ENCODE measurements around the gene YWHAH. TPM values are rescaled to one million over a fixed set of nuclear protein-coding genes. Genes with fewer than 3 reads are reported as not detected.
A peak's percentile ranks its signal among the peaks of the same experiment; 100 is the strongest.

YWHAH gene
- total and polyA plus RNA-seq, 8 donors = 20.5 to 284 (median 88.5) TPM

DNA sequence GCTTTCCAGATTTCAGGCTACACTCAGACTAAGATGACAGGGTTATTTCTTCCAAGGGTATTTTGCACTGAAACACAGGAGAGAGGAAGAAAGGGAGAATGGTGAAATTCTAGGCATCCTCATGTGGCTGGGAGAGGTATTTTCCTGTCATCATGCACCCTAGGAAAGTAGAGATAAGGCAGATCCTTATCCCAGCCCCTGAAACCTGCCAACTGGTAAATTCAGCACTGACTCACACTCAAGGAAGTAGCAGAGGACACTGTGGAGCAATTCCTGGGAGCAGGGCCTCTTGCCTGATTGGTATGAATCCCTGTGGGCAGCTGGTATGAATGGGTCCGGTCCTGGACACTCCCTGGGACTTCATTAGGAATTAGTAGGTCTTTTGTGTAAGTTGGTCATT lies 61.1 kb downstream of the YWHAH start:
- TF ChIP-seq POLR2AphosphoS5 (IDR thresholded peaks at IDR 0.05) (peak in 1 of 3 donors; percentile 51), POLR2A (IDR thresholded peaks at IDR 0.05) (no peak)
- Histone ChIP-seq H3K36me3 (no peaks in the 10 kb centered on the region), H3K4me3 (no peak overlapping the region), H3K27me3 (no peaks in the 10 kb centered on the region), H3K4me1 (no peaks in the 10 kb centered on the region), H3K27ac (no peak overlapping the region), H3K9me3 (no peaks in the 10 kb centered on the region)
- WGBS, 5 donors = 14 to 58% (median 33%) methylated on average over 1 of the region's 1 CpG
- intact Hi-C loops (cut with DNase I; ENCODE audit: low total_unique reads) = no loop called here
- peak in 1 of 2 donors; percentile 10 for DNase-seq

Small RNA genes within 50 kb of the gene (small RNA-seq; reads per million reads assigned to genes)
- 0 reads per million in 4 donors for gene RN7SL305P

Other genes with a start within 250 kb of the YWHAH start
- gene PRR14L, start 194.4 kb upstream of the YWHAH start, total RNA-seq = 100 to 1,000 TPM in 1 of 5 donors, 10 to 100 TPM in 4; 24.0 to 193 (median 29.9) TPM
- gene PRR14L, start 194.4 kb upstream of the YWHAH start, polyA plus RNA-seq = 1 to 10 TPM; 4.0 to 5.5 (median 4.2) TPM
- gene DEPDC5, start 190.5 kb upstream of the YWHAH start, total RNA-seq = 10 to 100 TPM; 20.1 to 39.1 (median 25.1) TPM
- 1 to 10 TPM; 4.7 to 8.5 (median 6.3) TPM for gene DEPDC5, start 190.5 kb upstream of the YWHAH start, polyA plus RNA-seq
- 10 to 100 TPM in 1 of 5 donors, 1 to 10 TPM in 2, not detected in 2; 1.0 to 13.8 (median 2.3) TPM for gene SLC5A1, start 98.7 kb downstream of the YWHAH start, total RNA-seq
- gene SLC5A1, start 98.7 kb downstream of the YWHAH start, polyA plus RNA-seq = 1 to 10 TPM in 1 of 3 donors, under 1 TPM in 1, not detected in 1; 0.68 to 2.8 TPM
- gene C22orf42, start 214.8 kb downstream of the YWHAH start, total RNA-seq = not detected
- gene C22orf42, start 214.8 kb downstream of the YWHAH start, polyA plus RNA-seq = under 1 TPM in 1 of 3 donors, not detected in 2; 0.13 TPM

Data from stomach (tissue), 9 donors.